NCI-H82 treated with DMSO at 0.1 percent for 48 hours (cell line): ENCODE results near the gene FAM186B.
"Not testable (repeated sequence)": the region's sequence is repeated elsewhere in the genome, so short reads cannot be mapped to it uniquely, and the experiment has no call there.

Experiments
- DNase-seq: peaks from one replicate; lab custom pipeline; 2025; ENCODE audit not compliant: unreplicated experiment; lab: John Stamatoyannopoulos, UW

Gene FAM186B

DNA sequence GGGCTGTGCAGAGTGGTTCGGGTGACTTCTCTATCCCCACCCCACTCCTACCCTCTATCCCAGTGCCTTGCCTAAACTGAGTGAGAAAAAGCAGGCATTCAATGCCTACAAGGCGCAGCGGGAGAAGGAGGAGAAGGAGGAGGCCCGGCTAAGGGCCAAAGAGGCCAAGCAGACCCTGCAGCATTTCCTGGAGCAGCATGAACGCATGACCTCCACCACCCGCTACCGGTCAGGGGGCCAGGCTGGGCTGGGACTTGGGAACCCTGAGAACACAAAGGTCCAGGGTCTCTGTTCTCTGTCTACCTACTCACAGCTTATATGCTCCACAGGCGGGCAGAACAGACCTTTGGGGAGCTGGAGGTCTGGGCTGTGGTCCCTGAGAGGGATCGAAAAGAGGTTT lies 29.6 kb upstream of the FAM186B start:
- DNase-seq, result no peak

DNA sequence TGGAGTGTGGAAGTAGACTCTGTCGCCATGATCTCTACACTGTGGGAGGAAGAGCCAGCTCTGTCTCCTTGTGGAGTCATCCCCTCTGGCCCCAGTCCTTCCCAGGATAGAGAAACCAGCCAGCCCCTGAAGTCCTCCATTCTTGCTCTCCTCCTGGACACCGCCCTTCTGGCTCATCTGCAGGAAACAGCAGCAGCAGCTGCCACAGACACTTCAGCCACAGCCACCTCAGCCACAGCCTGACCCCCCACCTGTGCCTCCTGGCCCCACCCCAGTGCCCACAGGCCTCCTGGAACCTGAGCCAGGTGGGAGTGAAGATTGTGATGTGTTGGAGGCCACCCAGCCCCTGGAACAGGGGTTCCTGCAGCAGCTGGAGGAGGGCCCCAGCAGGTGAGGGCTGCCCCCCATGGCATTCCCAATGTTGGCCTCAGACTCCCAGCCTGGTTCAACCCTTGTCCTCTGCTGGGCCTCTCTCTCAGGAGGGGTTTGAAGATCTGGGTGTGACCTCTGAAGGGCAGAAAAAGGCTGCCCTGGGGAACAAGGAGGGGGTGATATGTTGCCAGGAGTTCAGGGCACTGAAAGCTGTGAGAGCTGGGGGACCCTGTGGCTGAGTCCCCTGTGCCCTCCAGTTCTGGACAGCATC lies 28.4 kb upstream of the FAM186B start:
- DNase-seq, result no peak

DNA sequence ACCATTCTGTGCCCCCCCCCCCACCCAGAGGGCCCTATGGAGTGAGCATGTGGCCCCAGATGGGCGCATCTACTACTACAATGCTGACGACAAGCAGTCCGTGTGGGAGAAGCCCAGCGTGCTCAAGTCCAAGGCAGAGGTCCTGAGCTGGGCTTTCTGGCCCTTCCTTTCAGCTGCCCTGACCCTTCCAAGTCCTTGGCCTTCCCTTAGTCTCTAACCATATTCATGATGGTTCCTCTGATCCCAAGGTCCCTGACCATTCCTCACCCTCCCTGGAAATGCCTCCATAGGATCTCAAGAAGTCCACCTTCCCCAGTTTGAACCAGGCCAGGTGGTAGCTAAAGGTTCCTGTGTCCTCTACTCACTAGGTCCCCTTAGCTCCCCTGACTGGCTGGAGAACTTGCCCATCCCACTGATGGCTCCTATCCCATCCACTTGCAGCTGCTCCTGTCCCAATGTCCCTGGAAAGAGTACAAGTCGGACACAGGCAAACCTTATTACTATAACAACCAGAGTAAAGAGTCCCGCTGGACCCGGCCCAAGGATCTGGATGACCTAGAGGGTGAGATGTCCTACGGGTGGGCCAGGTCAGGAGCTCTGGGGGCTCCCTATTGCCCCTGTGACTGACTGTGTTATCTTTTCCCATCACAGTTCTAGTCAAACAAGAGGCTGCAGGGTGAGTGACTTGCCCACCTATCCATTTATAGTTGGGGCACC lies 27.7 kb upstream of the FAM186B start:
- DNase-seq, result no peak

DNA sequence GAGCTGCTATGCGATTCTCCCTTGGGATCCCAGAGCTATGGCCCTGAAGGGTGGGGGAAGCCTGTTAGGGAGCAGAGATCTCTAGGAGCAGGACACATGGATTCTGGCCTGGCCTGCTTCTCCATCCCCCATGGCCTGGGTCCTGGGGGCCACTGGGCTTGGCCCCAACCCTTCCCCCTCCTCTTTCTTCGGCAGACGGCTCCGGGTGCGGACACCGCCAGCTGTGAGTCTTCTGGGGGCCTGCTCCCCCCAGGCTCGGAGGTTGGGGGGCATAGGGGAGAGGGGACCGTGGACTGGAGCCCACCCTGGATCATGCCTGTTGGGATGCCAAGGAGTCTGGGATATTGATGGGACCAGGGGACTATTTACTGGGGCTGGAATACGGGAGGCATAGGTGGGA lies 27.0 kb upstream of the FAM186B start:
- DNase-seq, result no peak

DNA sequence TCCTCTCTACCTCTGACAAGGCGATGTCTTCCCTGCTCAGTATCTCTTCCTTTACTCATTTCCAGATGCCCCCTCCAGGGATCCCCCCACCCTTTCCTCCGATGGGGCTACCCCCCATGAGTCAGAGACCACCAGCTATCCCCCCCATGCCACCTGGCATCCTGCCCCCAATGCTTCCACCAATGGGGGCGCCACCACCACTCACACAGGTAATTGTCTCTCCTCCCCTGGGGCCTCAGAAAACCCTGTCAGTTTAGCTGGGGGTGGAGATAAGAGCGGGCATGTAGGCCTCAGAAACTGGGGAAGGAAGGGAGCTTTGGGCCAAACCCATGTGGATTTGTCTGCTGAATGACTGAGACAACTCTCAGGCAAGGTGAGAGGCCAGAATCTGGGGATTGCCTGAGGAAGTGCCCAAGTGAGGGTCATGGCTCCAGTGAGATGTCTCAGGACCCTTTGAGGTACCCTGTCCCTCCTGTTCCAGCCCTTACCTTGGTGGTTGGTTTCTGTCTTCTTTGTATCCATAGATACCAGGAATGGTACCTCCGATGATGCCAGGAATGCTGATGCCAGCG lies 26.0 kb upstream of the FAM186B start:
- DNase-seq, result no peak

DNA sequence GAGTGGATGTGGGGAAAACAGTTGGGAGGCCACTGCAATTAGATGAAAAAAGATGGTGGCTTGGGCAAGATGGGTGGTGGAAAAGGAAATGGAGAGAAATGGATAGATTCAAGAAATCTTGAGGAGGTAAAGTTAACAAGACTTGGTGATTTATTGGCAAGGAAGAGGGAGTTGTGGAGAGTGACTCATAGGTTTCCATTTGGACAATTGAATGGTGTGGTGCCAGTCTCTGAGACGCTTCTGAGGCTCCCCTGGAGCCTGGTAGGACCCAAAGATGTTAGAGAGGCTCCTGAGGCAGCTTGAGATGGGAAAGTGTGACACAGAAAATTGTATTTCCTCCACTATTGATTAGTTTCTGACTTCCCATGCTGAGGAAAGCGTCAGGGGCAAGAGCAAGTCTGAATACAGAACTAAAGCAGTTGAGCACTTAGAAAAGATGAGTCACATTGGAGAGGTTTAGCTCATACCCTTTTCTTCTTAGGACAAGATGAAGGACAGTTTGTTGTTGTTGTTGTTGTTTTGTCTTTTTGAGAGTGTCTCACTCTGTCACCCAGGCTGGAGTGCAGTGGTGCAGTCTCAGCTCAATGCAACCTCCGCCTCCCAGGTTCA lies 22.4 kb upstream of the FAM186B start:
- no peak for DNase-seq

DNA sequence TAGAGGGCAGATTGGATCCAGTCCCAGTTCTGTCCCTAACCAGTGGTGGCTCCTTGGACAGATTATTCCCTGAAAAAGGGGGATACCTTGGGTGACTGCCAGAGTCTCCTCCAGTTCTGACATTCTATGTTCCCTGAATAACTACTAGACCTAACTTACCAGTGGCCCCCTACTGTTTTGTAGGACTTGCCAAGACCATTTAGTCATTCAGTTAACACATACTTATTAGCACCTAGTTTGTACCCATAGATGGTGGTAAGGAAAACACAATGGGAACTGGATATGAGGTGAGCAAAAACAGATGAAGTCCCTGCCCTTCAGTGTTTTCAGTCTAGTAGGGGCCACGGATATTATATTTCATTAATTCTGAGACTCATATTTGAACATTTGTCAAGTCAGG lies 21.4 kb upstream of the FAM186B start:
- no peak for DNase-seq

DNA sequence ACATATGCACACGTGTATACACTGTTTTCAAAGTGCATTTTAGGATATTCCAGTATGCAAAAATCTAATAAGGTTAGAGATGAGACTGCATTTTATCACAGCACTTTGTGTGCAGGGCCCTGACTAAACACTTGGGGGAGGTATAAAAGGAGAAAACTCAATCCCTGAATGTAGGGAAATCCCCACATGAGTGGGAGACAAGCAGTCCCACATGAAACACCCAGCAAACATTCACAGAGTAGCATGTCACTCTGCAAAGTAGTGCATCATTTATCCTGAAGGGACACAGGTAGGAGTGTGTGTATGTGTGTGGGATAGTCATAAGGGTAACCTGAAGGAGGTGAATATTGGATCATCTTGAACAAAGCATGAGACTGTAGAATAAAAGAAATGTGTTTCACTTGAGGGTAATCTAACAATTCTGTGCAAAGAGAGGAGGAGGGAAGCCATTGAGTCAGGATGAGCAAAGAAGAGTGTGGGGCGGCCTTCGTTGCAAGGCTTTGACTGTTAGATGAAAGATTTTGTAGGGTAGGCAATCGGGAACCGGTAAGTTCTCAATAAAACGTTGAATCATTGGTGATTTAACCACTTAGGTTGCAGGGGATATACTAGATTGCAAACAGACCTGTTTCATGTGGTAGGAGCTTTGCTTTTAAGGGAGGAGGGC lies 20.9 kb upstream of the FAM186B start:
- DNase-seq, result no peak

DNA sequence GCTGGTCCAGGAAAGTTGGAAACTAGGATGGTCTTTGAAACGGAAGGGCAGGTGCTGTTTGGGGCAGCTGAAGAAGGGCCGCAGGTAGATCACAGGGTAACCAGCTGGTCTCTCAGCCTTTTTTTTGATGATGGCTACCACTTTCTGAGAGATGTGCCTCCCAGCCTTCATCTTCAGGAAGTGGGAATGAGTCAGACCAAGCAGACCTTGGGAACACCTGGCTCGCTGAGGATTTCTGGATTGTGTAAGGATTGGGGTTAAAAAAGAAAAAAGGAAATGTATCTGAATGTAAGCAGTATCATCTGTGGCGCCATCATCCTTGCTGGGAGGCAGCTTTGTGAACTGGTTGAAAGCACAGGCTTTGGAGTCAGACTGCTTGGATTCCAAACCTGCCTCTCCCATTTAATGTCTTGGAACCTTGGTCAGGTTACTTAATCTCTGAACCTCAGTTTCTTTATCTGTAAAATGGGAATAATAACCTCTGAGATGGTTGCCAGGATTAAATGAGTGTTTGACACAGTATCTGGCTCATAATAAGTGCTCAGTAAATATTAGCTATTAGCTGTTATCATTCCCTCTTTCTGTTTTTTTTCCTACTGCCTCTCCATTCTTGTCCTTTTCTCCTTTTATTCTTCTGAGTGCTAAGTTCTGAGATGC lies 19.6 kb upstream of the FAM186B start:
- no peak for DNase-seq

DNA sequence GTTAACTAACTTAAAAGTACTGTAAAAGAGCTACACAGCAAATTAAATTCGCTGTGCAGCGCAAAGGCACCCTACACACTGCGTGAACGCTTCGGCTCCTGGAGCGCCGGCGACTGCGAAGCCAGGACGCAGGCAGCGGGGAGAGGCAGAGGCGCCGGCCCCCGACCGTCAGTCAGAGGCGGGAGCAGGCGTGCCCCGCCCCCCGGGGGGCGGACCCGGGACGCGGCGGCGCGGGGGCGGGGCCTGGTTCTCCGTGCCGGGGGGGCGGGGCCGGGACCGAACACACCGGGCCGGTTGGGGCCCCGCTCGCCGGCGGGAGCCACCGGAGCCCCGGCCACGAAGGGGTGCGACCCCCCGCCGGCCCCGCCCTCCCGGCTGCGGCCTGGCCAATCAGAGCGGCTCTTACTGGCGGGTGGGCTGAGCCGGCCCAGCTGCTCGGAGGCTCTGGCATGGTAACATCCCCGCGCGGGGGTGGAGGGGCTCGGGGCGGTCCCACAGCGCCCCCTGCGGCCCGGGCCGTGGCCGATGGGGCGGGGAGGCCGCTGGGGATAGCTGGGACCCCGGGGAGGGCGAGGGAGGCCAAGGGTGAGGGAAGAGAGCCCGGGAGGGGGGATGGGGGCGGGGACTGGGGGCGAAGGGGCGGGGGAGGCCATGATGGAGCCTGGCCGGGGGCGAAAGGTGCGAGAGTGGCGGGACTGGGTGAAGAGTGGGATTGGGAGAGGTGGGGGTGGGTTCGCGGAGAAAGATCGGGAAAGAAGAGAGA lies 17.9 kb upstream of the FAM186B start, which contains the start of gene PRPF40B:
Gene PRPF40B (plus strand): TSS at position 420 of the 763 bp plus-strand sequence. CDS start 30 bp downstream, at position 450.
- DNase-seq, result peak; percentile 81

DNA sequence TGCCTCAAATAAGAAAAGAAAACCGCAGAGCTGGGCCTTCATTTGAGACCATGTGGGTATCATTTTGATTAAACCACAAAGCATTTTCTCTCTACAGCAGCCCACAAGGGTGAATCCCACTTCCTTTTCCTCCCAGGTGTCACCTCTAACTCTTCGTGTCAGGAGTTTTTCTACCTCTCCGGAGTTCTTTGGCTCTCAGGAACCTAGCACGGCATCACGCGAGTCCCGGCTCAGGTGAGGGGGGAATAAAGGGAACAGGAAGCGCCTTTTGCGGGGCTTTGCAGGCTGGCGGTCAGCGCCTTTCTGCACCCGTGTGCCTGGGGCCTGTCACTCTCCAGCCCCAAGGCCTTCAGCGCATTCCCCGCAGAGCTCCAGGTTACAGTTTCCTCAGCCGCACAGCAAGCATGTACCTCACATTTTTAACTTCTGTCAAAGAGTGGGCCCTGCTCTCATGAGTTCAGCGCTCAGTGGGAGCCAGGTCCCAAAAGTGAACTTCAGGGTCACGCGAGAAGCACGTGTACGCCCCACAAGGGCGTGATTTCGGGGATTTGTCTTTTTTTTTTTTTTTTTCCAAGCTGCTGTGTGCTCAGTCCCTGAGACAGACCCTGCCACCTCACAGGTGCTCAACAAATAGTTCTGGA lies 17.2 kb upstream of the FAM186B start:
- no peak for DNase-seq

DNA sequence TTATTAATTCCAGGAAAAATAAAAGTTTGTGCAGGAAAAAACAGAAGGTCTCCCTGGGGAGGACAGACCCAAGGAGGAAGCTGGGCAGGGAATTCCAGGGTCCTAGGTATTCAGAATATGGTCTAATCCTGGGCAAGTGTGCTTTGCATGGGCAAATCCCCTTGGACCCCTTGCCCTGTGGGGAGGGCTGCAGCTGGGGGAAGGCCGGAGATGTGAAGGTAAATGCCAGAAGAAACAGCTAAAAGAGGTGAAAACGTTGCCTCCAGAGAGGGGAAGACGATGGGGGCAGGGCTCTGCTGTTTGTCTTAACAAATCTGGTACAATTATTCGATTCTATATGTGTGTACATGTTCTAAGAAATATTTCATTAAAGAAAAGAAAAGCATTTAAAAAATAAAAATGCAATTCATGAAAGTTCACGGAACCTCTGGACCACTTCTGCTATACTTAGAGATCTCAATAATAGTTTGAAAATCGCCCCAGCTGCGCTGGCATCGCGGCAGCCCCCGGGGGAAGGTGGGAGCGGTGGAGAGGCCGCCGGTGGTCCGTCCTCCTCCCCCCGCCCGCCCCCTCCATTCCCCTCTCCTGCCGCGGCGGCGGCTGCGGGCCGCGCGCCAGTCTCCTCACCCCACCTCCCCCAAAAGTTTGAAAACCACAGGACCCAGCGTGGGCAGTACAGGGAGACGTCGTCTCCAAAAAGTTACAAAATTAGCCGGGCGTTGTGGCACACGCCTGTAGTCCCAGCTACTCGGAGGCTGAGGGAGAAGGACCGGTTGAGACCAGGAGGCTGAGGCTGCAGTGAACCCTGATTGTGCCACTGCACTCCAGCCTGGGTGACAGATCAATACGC lies 16.4 kb upstream of the FAM186B start:
- DNase-seq, result no peak

DNA sequence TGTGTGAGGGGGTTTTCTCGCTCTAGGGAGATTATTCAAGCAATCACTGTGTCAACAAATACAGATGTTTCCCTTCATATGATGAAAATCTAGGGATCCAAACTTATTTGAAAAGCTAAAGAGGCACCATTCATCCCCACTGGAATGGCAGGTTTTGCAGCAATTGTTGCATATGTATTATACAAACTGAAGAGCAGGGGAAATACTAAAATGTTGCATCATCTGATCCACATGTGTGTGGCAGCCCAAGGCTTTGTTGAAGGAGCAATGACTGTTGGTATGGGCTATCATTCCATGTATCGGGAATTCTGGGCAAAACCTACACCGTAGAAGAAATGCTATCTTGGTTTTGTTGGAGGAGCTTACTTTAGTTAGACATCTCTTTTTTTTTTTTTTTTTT lies 13.8 kb upstream of the FAM186B start:
- no peak for DNase-seq

DNA sequence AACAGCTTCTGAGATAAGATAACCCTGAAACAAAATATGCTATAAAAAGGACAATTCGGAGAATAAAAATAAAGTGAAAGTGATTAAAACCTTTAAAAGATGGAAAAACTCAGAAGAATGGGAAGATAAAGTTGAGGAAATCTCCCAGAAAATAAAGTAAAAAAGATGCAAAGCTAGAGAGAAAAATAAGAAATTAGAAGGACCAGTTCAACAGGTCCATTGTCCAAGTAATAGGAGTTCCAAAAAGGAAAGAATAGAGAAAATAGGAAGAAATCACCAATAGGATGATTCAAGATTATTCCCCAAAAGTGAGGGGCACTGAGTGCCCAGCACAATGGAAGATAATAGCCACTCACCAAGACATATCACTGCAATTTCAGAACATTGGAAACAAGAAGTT lies 13.1 kb upstream of the FAM186B start:
- DNase-seq, result no peak

DNA sequence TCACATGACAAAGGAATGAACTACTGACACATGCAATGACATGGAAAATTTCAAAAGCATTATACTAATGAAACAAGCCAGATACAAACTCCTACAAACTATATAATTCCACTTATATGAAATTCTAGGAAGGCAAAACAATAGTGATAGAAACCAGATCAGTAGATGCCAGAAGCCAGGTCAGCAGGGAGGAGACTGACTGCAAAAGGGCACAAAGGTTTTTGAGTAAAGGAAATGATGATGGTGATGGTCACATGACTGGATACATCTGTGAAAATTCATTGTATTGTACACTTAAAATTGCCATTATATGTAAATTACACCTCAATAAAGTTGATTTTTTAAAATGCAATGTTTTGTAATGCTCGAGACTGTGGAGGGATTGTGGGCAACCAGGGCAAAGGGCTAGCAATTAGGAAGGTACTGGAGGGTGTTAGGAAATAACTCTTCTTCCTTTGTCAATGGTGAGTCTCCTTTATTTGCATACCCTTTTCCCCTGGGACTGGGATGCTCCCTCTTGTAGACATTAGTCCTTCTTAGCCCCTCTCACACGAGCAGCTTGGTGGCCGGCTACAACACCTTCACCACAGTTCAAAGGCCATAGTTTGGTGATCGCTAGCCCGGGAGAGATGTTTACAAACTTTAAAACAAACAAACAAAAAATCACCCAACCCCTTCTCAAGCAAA lies 11.2 kb upstream of the FAM186B start:
- no peak for DNase-seq

DNA sequence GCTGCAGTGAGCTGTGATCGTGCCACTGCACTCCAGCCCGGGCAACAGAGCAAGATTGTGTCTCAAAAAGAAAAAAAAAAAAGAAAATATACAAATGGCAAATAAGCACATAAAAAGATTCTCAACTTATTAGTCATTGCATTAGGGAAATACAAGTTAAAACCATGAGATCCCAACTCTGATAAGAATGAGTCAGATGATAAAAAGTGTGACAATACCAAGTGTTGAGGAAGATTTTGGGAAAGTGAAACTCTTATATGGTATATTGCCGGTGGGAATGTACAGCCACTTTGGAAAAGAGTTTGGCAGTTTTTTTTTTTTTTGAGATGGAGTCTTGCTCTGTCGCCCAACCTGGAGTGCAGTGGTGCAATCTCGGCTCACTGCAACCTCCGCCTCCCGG lies 10.3 kb upstream of the FAM186B start:
- no peak for DNase-seq

DNA sequence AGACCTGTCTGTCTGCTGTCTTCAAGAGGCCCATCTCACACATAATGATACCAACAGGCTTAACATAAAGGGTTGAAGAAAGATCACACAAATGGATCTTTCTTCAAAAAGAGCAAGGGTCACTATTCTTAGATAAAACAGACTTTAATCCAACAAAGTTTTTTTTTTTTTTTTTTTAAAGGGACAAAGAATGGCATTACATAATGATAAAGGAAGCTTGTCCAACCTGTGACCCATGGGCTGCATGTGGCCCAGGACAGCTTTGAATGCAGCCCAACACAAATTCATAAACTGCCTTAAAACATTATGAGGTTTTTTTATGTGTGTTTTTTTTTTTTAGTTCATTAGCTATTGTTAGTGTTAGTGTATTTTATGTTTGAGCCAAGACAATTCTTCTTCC lies 6.8 kb upstream of the FAM186B start:
- DNase-seq, result no peak

DNA sequence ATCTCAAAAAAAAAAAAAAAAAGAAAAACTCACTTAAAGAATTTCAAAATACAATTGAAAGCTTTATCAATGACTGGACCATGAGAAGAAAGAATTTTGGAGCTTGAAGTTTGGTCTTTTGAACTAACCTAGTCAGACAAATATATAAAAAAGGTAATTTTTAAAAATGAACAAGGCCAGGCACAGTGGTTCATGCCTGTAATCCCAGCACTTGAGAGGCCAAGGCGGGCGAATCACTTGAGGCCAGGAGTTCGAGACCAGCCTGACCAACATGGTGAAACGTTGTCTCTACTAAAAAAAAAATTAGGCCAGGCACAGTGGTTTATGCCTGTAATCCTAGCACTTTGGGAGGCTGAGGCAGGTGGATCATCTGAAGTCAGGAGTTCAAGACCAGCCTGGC lies 5.3 kb upstream of the FAM186B start:
- DNase-seq, result not testable (repeated sequence)

DNA sequence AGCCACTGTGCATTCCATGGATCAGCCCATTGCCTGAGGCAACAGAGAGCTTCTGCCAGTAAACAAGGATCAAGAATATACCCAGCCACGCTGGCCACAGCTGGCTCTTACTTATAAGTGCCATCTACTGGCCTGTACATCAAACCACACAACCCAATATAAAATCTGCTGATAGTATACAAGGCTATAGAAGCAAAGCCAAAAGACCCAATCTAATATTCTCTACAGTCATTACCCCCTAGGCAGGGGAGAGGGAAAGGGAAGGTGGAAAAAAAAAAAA lies 4.4 kb upstream of the FAM186B start:
- no peak for DNase-seq
